Fibroblast of skin of right quadriceps (primary cell): ENCODE measurements around the gene CFAP65.
A peak's percentile ranks its signal among the peaks of the same experiment; 100 is the strongest.

Experiments
- DNase-seq: peaks from one replicate; pipeline ENCODE4 v3.0.0-alpha.2; 2013

CFAP65 gene

DNA sequence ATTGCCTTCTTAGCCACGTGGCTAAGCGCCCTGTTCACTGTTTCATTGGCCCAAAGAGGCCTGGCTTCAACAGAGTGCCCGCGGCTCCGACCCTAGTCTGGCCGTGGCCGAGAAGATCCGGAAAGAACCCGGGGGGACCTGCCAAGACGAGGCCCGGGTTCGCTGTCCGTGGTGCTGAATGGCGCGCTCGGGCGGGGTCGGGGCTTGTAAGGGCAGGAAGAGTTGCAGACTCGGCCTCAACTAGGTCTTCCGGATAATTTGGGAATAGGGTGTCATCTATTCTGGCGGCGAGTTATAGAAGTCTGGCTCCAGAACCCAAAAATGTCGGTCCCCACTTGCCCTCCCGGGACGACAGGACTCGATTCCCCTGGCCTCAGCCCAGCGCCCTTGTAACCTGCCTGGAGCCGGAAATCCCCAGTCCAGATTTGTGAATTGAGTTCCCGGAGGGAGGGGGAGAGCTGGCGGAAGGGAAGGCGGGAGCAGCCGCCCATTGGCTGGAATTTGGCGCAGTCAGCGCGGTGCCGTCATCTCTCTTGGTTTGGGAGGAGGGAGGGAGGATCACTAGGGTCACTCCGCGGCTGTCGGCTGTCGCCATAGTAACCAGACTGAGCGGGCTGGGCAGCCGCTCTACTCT lies 78.3 kb downstream of the CFAP65 start:
- DNase-seq, result peak; percentile 45

DNA sequence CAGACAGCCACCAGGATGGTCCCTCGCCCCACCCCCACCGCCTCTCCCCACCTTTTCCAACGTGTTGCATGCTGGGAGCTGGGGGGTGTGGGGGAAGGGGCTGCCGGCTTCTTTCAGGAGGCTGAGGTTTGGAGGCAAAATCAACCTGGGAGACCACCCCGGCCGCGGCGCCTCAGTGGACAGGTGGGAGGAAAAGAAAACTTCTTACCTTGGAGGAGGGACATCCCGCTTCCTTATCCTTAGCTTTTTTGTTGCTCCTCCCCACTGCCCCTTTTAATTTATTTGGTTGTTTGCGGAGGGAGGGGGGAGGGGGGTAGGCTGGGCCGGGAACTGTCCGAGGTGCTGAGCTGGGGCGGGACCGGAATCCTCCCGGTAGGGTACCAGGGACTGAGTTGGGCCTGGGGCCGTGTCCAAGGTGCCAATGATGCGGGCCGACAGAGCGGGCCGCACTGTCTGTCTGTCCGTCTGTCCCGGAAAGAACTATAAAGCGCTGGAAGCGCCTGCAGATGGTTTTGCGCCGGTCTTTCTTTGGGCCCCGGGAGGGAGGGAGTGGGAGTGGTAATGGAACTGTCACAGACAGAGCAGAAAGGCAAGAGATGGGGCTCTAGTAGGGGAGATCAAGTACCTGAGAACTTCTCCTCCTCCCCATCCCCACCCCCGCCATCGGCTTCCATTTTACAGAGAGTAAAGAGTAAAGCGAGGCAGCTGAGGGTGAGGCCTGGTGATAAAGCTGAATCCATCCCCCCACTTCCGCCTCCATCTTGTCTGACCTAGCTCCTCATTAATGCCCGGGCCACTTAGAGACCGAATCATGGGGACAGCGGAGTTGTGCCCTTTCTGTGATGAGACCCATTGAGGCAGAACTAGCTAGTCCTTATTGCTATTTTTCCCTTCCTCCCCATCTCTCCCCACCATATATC lies 79.4 kb downstream of the CFAP65 start:
- DNase-seq, result no peak

GRCh38 chr2:218961229-218961628 lies 80.1 kb downstream of the CFAP65 start:
- DNase-seq, result no peak

- no peak for DNase-seq
Measured at GRCh38 chr2:218960309-218961165, 80.8 kb downstream of the CFAP65 start.

DNA sequence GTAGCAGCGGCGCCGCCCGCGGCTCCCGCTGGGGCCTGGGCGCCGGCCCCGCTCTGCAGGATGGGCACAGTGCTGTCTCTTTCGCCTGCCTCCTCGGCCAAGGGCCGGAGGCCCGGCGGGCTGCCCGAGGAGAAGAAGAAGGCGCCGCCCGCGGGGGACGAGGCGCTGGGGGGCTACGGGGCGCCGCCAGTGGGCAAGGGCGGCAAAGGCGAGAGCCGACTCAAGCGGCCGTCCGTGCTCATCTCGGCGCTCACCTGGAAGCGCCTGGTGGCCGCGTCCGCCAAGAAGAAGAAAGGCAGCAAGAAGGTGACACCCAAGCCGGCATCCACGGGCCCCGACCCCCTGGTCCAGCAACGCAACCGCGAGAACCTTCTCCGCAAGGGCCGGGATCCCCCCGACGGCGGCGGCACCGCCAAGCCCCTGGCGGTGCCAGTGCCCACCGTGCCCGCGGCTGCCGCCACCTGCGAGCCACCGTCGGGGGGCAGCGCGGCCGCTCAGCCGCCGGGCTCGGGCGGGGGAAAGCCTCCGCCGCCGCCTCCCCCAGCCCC lies 81.5 kb downstream of the CFAP65 start:
- DNase-seq, result no peak

- DNase-seq, result peak; percentile 77
Measured at GRCh38 chr2:218959141-218959731, 82.1 kb downstream of the CFAP65 start, which contains the start of gene CDK5R2. TSS of gene CDK5R2 (plus strand) at chr2:218959666. CDS start at chr2:218959821, 155 bp downstream.

DNA sequence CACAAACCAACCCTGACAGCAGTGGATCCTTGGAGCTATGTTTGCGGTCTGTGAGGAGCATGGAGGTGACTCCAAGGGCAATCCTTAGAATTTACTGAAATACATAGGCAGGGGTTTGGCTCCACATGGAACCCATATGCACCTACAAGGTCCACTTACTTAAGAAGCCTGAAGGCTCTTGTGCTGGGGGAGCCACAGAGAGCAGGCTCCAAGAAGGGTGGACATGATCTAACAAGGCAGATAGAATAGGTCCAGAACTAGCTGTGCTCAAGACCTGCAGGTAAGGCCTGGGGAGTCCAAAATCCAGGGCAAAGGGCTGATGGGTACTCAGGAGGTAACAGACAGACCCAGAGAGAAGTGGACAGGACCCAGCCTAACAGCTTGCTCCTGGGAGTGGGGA lies 83.0 kb downstream of the CFAP65 start:
- no peak for DNase-seq

DNA sequence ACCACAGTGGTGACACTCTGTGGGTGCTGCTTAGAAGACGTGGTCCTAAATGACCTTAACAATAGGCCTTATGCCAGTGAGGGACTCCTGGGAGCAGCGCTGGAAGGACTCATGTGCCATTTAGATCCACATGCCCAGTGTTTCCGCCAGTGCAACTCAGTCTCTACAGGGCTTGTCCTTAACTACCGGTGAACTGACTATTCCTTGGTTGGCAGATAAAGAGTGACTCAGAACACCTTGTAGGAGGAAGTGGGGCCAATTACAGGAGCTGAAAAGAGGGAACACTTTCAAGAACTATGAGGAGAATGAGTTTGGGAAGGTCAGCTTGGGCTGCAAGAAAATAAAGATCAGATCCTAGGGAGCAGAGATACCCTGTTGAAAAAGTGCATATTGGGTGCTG lies 83.6 kb downstream of the CFAP65 start:
- no peak for DNase-seq

DNA sequence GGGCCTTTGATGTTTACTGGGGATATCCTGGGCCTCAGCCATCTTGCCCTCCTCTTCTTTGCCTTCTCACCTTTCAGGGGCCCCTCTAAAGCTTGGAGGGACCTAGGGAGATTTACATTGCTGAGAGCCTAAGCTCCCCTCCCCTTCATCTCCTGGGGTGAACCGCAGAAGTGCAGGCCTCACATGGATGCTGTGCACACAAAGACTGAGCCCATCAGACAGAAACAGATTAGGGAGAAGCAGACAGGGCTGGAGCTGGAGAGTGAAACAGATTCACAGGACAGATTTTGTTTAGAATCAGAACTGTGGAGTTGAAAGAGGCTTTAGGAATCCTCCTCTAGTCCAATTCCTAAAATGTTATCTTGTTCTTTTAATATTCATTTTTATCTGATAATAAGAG lies 85.3 kb downstream of the CFAP65 start:
- DNase-seq, result no peak

DNA sequence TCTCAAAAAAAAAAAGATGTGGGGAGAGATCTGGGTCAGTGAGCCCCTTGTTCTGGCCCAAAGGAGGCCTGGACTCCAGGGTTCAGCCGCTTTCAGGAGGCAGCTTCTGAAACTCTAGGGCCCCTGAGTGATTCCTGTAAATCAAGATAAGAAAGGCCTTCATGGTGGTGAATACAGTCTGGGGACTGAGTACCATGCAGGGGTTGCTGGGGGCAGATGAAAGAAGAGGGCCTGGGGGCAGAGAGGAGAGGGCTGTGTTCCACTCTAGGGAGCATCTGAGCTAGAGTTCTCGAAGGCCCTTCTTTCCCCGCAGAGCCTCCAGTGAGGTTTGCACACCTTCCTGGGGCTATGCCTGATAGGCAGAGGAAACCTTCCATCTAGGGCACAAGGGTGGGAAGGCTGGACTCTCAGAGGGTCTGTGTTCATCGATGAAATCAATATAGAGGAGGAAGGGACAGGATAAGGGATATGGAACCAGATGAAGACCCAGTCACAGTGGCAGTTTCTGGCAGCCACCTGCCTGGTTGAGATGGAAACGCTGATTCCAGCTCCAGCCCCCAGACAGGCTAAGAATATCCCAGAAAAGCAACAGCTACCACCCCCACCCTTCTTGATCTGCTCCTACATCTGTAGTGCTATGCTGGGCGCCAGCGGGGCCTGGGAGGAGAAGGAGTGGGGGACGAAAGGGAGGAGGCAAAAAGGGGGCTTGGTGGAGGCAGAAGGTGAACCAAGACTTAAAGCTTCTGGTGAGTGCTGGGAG lies 86.6 kb downstream of the CFAP65 start:
- DNase-seq, result no peak

DNA sequence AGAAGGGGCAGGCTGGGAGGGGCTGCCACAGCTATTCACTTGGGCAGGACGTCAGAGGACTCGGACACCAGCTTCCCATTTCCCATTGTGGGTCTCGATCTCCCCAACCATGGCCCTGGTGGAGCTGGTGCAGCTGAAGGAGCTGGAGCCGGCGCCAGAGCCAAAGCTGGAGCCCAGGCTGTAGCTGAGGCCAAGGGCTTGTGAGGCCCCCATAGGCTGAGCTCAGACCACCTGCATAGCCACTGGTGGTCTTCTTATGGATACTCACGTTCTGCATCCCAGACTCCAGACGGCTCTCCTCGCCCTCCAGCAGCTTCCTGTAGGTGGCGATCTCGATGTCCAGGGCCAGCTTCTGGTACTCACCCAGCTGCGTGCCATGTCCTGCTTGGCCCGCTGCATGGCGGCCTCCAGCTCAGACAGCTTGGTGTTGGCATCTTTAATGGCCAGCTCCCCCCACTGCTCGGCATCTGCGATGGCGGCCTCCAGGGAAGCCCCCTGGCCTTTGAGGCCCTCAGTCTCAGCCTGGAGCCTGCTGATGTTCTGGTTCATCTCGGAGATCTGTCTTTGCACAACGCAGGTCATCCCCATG lies 87.9 kb downstream of the CFAP65 start:
- no peak for DNase-seq
